ENCODE results near the gene MISP.
A peak's percentile ranks its signal among the peaks of the same experiment; 100 is the strongest.

The MISP gene

GRCh38 chr19:772730-773436, 22.0 kb downstream of the MISP start:
- DNase-seq (ENCODE audit: low read depth), result no peak

DNA sequence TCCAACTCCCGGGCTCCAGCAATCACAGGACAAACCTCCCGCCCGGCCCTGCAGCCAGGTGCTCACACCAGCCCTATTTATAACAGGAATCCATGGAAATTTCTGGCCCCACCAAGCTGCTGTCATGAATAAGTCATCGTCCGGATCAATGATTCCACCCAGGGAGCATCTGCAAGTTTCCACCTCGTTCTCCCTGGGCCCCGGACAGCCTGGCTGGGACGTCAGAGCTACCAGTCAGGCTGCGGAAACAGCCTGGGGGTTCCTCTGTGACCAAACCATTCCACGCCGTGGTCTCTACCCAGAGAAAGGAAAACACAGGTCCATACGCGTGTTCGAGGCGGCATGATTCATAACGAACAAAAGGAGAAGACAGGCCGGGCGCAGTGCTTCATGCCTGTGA, 25.6 kb downstream of the MISP start:
- no peak for DNase-seq (ENCODE audit: low read depth)

DNA sequence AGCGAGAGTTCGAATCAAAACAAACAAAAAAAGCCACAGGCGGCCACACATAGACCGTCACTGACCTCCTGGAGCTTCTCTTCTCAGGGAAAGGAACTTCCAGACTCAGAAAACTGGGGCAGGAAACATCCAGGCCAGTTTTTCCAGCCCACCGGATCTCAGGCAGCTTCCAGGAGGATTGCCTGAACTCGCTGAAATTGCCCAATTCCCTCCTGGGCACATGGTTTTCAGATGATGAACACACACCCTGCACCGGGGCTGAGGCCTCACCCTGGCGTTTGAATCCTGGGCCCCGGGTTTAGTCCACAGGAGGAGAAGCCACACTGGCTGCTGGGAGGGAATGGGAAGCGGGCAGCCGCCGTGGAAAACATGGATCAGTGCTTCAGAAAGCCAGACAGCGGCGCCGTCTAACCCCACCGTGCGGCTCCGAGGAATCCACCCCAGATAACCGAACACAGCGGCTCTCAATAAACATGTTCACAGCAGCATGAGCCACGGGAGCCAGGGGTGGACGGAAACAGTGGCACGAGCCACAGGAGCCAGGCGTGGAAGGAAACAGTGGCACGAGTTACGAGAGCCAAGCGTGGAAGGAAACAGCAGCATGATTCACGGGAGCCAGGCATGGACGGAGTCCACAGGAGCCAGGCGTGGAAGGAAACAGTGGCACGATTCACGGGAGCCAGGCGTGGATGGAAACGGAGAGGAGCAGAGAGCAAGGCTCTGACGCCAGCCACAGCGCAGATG, 28.2 kb downstream of the MISP start:
- peak; percentile 95 for DNase-seq (ENCODE audit: low read depth)

- no peak for DNase-seq (ENCODE audit: low read depth)
These were observed 30.0 kb downstream of the MISP start for GRCh38 chr19:780935-781334.

DNA sequence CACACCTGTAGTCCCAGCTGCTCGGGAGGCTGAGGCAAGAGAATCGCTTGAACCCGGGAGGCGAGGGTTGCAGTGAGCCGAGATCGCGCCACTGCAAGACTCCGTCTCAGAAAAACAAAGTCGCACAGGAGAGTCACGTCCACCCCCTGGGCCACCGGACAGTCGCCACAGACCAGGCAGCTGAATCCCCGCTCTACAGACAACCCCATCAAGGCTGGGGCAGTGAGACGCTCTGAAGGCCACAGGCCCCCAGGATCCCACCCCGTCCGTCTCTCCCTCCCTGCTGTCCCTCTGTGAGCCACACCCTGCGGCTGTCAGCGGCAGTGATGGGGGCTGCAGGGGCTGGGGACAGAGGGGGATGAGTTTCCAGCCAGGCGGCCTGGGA, 30.9 kb downstream of the MISP start:
- no peak for DNase-seq (ENCODE audit: low read depth)

- peak; percentile 70 for DNase-seq (ENCODE audit: low read depth)
These were observed 31.4 kb downstream of the MISP start for GRCh38 chr19:782185-782877.

DNA sequence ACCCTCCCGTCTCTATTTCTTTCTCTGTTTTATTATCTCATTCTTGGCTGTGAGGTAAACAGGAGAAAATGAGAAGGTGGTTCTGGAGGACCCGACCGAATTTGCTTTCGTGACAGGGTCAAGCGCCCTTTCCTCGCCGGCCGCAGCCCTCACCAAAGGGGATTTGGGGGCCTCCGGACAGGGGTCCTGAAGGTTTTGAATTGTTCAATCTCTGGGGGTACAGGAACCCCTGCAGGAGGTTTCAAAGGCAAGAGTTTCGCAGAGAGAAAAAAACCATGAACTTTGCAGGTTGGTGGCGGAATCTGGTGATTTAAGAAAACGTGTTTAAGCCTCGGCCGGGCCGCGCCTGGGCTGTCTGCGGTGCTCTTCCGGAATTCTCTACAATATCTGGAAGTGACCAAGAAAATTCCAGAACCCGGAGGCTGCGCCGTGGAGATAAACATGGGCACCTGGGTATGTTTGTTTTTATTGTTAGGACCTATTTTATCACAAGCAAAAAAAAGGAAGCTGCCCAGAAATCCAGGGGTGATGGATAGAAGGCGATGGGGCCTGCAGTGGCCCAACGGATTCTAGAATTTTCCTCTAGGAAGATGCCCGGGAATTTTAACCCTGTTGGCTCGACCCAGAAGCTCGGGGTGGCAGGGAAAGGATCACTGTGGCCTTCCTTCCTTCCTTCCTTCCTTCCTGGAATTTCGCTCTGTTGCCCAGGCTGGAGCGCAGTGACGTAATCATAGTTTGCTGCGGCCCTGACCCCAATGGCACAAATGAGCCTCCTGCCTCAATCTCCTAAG, 32.2 kb downstream of the MISP start:
- no peak for DNase-seq (ENCODE audit: low read depth)

DNA sequence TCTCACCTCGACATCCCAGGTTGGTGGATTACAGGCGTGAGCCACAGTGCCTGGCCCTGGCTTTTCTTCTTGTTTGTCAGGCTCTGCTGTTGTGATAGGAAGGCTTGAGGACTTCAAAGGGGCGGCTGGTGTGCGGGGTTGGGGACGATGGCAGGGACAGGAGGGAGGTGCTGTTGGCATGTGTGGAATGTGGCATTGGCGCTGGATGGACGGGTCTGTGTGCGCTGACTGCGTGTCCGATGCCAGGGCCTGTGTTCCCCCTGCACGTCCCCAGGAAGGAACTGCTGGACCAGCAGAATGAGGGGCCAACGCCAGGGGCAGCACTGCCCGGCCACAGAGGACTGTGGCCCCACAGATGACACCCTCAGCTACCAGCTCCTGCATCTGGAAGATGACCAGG, 33.6 kb downstream of the MISP start:
- DNase-seq (ENCODE audit: low read depth), result no peak

GRCh38 chr19:787536-787935, 36.6 kb downstream of the MISP start:
- DNase-seq (ENCODE audit: low read depth), result no peak

GRCh38 chr19:788686-788982, 37.7 kb downstream of the MISP start:
- no peak for DNase-seq (ENCODE audit: low read depth)

DNA sequence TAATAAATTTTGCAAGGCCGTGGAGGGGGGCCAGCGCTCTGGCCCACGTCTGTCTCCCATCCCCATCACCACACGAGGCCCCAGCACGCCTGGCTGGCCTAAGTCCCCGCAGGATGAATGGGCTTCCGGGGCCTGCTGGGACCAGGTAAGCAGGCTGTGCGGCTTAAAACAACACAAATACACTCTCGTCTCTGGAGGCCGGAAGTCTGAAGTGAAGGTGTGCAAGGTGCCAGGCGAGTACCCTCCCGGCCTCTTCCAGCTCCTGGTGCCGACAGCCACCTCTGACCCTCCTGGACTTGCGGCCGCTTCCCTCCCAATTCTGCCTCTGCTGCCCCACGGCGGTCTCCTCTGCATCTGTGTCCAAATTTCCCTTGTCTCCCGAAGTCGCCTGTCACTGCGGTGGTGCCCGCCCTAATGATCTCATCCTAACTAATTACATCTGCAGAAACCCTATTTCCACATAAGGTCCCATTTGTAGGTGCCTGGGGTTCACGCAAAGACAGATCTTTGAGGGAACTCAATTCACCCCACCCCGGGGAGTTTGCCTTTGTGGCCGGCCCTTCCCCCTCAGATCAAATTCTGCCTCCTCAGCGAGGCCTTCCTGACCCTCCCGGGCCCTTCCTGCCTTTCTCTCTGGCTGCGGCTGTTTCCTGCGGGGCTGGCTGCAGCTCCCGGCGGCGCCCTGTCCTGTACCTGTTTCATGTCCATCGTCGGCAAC, 38.2 kb downstream of the MISP start:
- no peak for DNase-seq (ENCODE audit: low read depth)

- no peak for DNase-seq (ENCODE audit: low read depth)
These were observed 38.8 kb downstream of the MISP start for GRCh38 chr19:789701-790060.

DNA sequence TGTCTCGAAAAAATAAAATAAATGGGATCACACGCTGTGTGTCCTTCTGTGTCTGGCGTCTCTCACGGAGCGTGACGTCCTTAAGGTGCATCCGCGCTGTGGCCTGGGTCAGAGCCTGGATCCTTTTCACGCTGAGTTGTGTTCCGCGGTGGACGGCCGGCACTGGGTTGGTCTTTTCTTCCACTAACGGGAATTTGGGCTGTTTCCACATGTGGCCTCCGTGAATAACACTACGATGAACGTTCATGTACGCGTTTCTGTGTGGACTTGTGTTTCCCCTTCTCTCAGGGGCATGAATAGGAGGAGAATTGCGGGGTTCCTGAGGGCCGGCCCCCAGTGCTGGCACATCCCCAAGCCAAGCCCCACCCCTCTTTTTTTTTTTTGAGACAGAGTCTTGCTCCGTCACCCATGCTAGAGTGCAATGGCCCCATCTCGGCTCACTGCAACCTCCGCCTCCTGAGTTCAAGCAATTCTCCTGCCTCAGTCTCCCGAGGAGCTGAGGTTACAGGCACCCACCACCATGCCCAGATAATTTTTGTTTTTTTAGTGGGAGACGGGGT, 40.2 kb downstream of the MISP start:
- DNase-seq (ENCODE audit: low read depth), result no peak

DNA sequence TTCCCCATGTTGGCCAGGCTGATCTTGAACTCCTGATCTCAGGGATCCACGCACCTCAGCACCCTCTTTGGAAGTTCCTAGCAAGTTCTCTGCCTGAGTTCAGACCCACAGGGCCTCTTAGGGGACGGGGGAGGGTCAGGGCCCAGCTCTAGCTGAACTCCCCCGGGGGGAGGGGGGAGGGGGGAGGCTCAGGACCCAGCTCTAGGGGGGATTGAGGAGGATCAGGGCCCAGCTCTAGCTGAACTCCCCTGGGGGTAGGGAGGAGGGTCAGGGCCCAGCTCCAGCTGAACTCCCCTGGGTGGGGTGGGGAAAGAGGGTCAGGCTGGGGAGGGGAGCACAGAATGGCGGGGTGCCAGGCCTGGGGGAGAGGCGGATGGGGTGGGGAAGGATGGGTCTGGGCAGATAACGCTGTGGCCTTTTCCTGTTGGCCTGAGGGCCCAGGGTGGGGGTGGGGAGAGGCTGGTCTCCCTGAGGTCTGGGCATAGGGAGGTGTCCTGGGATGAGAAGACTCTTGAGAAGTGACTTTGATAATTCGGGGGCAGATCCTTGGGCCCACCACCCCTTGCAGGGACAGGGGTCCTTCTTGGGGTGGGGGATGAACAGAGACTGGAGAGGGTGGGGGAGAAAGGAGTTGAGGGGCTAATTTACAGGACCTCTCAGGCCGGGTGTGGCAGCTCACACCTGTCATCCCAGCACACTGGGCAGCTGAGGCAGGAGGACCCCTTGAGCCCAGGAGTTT, 40.8 kb downstream of the MISP start:
- DNase-seq (ENCODE audit: low read depth), result no peak

DNA sequence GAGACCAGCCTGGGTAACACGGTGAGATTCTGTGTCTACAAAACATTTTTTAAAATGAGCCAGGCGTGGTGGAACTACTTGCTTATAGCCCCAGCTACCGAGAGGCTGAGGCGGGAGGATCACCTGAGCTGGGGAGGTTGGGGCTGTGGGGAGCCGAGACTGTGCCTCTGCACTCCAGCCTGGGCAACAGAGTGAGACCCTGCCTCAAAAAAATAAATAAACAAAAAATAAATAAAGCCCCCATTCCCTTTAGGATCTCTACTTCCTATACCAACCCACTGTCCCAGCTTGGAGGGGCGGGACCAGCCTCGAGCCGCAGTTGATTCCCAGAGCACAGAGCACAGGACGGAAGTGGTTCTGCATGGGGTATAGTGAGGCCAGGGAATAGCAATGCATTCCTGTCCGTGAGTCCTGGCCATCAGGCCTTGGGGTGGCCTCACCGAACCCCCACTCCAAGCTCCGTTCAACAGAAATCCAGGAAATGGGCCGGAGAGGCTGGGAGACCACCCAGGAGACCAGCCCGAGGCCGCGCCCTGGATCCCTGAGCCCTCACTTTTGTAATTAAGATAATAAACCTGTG, 41.5 kb downstream of the MISP start:
- DNase-seq (ENCODE audit: low read depth), result no peak

GRCh38 chr19:793806-794205, 42.9 kb downstream of the MISP start:
- DNase-seq (ENCODE audit: low read depth), result no peak

DNA sequence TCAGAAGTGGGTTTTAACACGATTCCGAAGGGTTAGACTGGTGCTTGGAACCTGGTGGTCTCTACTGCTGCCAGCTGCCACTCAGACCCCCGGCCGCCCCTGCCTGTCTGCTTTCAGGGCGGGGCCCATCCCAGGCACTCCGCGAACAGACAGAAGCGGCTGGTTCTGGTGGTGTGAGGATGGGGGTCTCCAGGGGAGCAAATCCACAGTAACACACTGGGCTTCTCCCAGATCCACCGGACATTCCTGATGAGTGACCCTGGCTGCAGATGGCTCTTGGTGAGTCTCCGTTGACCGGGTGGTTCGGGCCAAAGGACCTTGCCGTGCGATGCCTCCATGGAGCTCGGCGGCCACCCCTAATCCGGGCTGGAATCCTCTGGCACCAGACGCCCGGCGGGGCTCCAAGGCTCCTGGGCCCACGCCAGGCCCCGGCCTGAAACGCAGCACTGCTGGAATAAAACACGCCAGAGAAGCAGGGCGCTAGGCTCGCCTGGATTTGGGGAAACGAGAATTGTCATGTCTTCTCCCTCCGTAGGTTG, 44.2 kb downstream of the MISP start:
- DNase-seq (ENCODE audit: low read depth), result no peak

- no peak for DNase-seq (ENCODE audit: low read depth)
These were observed 45.0 kb downstream of the MISP start for GRCh38 chr19:795691-796581.

Data from GM04503 (cell line).